ENCODE results near the gene SF3A1.

The SF3A1 gene

DNA sequence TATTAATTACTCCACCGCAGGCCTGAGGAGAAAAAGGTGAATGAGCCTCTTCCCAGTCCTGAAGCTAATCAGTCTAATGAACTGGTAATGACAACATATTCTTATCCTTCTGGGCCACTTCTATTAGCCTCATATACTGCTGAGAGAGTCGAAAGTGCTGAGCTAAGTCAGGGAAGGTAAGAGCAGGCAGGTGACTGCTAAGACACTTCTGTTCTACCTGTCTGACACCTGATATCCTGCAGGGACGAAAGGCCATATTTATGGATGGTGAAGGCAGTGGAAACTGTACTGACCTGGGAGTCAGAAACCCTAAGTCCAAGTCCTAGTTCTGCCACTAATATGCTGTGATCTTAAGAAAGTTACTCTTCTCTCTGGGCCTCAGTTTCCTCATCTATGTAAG lies 33.4 kb downstream of the SF3A1 start:
- DNase-seq (ENCODE audit: low read depth), result no peak

DNA sequence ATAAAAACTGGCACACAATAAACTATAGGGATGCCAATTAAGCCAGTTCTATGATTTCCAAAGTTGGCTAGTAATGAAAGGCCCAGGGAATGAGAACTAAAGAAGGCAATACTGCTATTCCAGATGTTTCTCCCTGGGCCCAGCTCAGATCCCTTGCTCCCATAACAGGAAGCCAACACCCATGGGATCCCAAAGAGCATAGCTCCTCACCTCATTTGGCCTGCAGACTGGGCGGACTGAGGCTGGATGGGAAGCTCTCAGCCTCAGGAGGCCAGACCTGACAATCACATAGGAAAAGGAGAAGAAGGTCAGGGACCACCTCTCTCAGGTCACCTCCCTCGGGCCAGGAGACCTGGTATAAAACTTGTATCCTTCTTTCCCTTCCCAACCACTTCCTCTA lies 35.2 kb downstream of the SF3A1 start:
- no peak for DNase-seq (ENCODE audit: low read depth)

DNA sequence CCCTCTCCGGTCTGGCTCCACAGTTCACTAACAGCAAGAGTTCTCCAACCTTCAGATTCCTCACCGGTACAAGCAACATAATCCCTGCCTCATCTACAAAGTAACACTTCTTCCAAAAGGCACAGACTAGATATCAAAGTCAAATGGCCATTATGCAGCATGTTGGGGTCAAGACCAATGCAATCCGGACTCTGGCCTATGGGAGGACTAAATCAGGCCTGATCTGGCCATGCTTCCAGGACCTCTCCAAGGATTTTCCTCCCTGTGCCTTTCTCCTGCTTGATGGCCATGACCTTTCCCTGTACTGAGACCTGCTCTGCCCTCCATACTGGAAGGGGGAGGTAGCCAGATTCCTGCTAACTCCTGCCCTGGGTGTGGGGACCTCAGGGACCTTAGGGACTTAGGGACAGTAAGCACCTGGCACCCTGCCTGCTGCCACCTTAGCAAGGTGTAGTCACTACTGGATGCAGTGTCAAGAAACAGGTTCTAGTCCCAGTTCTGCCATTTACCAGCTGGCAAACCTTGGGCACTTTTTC lies 36.6 kb downstream of the SF3A1 start:
- no peak for DNase-seq (ENCODE audit: low read depth)

- no peak for DNase-seq (ENCODE audit: low read depth)
These were observed 37.8 kb downstream of the SF3A1 start for GRCh38 chr22:30318799-30319419.

DNA sequence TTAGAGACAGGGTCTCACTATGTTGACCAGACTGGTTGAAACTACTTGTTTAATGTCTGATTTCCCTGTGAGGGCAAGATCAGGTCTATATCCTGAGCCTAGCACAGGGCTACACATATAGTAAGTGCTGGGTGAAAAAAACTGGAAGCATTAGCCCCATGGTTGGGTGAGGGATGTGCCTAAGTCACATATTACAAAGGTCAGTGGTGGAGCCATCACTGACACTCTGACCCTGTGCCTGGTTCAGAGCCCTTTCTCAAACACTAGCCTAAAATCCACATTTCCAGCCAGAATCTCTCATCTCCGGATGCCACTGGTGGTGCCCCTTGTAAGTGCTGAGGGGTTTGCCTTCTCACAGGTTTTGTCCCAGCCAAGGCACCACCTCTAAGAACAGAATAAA lies 38.9 kb downstream of the SF3A1 start:
- no peak for DNase-seq (ENCODE audit: low read depth)

DNA sequence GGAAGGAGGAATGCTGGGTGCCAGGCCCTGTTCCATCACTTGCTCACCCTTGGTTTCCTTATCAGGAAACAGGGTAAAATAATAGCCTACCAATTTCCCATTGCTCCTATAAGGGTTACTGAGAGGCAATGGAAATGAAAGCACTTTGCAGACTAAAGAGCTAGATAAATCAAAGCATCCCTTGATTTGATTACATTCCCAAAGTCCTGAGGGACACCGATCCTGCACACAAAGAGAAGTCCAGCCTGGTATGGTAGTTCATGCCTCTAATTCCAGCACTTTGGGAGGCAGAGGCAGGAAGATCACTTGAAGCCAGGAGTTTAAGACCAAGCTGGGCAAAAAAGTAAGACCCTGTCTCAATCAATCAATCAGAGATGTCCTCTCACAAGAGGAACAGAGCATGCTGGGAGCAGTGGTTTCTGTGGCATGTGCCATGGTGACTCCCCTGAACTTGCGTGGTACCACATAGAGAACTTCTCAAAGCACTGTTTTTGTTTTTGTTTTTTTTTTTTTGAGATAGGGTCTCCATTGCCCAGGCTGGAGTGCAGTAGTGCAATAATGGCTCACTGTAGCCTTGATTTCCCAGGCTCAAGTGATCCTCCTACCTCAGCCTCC lies 40.6 kb downstream of the SF3A1 start:
- no peak for DNase-seq (ENCODE audit: low read depth)

GRCh38 chr22:30314915-30315314 lies 41.8 kb downstream of the SF3A1 start:
- DNase-seq (ENCODE audit: low read depth), result no peak

GRCh38 chr22:30313527-30314363 lies 42.9 kb downstream of the SF3A1 start:
- no peak for DNase-seq (ENCODE audit: low read depth)

DNA sequence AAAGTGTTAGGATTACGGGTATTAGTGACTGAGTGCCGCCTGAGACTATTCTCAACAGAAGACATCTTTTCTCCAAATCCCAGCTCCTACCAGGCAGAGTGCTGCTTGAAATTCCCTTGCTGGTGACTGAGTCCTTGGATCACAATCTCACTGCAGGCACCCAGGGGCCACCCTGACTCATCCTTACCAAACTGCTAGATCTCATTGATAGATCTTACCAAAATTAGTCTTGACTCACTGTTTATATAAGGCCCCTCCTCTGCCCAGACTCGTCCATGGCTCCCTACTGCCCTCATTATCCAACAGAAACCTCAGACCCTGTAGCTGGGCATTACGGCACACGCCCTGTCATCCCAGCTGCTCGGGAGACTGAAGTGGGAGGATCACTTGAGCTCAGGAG lies 44.6 kb downstream of the SF3A1 start:
- DNase-seq (ENCODE audit: low read depth), result no peak

GRCh38 chr22:30310881-30311771 lies 45.6 kb downstream of the SF3A1 start:
- no peak for DNase-seq (ENCODE audit: low read depth)

- no peak for DNase-seq (ENCODE audit: low read depth)
These were observed 46.5 kb downstream of the SF3A1 start for GRCh38 chr22:30309951-30310741.

DNA sequence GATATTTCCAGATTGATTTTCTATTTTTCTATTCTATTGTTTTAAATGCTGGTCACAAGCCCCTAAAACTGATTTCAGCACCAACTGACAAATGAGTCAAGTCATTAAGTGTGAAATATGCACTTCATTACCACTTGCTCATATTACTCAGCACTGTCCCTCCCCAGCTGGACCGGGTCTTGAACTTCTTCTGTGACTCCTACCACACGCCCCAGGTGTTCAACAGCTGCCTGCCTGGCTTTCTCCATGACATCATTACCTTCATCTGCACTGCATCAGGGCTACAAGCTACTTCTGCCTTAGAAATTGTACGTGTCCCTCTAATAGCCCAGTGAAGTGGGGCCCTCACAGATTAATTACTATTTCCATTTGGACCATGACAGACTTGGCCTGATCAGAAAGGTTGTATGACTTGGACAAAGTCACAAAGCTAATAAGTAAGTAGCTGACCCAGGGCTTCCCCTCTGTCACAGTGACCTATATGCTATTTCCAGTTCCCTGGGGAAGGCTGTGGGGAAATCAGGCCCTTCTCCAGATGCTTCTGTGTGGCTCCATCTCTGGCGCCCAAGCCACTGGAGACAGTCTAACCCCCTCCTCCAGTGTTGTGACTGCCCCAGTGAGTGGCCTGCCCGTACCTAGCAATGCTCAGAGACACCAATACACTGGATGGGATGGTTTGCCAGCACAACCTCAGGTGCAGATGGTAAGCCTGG lies 48.0 kb downstream of the SF3A1 start:
- no peak for DNase-seq (ENCODE audit: low read depth)

DNA sequence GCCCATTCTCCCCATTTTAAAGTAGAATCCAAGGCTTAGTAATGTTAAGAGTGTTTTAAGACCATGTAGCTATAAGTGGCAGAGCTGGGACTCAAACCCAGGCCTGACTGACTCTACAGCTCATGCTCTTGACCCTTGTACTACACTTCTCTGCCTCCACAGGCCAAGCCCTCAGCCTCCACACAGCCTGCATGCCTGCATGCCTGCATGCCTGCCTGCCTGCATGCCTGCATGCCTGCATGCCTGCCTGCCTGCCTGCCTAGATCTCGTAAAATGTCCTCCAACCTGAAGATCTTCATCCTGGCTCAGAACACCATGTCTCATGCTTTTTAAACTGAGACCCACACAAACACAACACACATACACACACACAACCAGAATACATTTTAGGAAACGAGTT lies 48.6 kb downstream of the SF3A1 start:
- DNase-seq (ENCODE audit: low read depth), result no peak

DNA sequence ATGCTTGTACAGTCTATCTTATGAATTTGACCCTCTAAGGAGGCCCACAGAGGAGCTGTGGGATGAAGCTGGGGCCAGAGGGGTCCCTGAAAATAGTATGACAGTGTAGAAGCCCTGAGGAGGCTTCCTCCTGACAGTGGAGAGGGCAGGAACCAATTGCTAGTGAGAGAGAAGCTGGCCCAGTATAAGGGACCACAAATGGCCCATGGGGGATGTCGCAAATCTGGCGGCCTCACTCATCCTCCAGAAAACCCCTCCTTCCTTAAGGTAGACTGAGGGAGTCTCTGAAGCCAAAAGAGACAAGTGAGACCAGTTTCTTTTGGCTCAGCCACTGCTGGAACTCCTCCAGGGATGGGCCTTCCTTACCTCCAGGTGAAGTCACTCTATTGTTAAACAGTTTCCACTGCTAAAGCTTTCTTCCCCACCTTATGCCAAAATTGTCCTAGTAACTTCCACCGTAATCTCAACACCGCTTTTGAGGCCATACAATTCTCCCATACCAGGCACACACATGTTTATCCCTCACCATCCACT lies 49.6 kb downstream of the SF3A1 start:
- no peak for DNase-seq (ENCODE audit: low read depth)

DNA sequence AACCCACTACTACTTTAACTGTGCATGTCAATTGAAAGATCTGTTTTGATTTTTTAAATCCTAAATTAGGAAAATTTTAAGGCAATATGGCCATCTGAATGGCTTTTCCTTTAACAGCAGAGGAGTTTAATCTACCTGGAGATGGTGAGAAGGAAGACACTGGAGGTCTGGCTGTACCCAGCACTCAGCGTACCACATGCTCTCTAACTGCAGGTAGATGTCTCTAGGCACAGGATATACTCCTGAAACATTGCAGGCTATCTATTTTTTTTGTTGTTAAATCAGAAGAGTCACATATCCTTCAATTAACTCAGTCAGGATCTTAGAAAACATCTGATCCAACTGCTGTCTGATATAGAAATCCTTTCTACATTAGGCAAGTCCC lies 50.1 kb downstream of the SF3A1 start:
- no peak for DNase-seq (ENCODE audit: low read depth)

DNA sequence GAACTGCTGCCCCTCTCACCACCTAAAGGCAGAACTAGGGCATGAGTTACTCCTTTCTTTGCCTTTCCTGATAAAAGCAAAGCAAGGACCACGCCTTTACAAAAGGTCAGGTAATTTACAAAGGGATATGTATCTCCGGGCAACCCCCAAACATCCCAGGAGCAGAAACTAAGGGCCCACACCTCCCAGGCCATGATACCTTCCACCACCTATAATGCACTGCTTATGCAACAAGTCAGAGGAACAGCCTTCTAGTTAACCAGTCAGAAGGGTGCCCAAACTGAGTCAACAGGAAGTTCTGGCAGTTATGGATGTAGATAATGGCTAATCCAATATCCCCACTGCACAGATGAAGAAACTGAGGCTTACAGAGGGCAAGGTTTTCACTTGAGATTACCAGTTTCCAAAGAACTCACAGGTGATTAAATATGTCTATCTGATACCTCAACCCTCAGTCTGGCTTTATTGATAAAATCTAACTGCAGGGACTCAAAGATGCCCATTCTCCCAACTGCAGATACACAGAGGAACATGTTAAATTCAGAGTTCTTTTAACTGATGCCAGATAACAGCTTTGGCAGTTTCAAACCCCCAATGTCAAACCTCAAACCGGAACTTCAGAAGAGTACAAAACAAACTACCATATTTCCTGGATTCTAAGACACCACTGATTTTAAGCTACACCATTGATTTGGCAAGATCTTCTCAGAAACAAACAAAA lies 50.6 kb downstream of the SF3A1 start:
- no peak for DNase-seq (ENCODE audit: low read depth)

DNA sequence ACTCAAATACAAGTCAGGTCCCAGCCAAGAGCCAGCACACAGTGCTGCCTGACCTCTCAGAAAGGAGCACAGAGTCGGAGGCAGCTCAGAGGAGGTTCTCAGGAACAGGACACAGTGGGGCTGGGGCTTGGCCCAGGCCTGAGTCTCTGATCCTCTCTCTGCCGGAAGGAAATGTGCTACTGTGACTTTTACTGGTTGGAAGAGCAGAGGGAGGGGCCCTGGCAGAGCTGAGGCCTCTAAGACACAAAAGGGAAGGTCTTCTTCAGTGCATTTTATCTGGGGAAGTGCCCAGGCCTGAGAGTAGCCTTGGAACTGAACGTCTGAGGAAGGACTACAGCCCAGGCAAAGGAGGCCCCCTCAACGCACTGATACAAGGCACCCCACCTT lies 51.2 kb downstream of the SF3A1 start:
- no peak for DNase-seq (ENCODE audit: low read depth)

GRCh38 chr22:30304495-30305244 lies 52.0 kb downstream of the SF3A1 start:
- no peak for DNase-seq (ENCODE audit: low read depth)

DNA sequence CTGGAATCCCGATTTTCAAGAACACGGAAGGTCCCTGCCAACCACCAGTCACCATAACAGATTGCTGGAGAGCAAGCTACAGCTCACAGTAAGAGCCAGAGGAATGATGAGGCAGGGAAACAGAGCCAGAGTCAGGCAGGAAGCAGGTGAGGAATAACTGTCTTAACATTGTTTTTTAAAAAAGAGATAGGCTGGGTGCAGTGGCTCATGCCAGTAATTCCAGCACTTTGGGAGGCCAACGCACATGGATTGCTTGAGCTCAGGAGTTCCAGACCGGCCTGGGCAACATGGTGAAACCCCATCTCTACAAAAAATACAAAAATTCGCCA lies 53.9 kb downstream of the SF3A1 start:
- DNase-seq (ENCODE audit: low read depth), result no peak

Data from stimulated activated CD8-positive, alpha-beta memory T cell treated with anti-CD3 and anti-CD28 coated beads, Interleukin-7, amount 100 ng/mL, for 24 hours (primary cell).